Limb (tissue), 2 donors: ENCODE data around the gene SUPT3H.
A peak's percentile ranks its signal among the peaks of the same experiment; 100 is the strongest.

Experiments
- DNase-seq, 2 donors: peaks; one replicate each; pipeline ENCODE4 v3.0.0-alpha.2; 2016; ENCODE audit errors: extremely low spot score in 2 of 2

SUPT3H gene

DNA sequence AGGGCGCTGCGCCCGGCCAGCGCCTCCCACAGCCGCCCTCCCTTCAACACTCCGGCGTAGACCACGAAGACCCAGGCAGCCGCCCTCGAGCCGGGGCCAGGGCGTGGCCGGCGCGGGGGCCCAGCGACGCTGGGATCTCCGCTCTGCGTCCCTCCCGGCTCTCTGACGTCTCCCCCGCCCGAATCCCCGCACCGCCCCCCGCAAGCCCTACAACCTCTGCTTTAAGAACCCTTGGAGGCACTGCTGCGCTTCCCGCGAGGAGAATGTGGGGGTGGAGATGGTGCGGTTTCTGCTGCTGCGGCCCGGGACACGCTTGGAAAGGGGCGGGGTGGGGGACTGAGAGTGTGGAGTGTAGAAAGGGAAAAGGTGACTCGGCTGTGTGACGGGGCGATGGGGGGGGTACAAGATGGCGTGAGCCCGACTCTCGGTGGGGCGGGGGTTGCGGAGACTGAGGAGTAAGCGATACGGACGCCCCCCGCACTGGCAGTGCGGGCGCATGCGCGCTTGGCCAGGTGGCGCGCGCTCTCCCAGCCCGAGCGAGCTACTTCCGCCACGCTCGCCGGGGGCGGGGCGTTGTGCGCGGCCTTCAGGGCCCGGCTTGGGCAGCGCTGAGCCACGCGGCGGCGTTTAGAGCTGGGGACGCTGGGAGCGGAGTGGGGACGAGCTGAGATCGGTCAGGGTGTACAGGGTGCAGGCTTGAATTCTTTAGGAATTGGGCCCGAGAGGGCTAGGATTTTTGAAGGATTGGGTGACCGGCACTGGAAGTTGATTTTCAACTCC, at the start of gene SUPT3H:
Gene SUPT3H, minus strand, starts transcription at position 381 of the 780 bp plus-strand sequence.
- DNase-seq = peak; percentile 93 to 97

DNA sequence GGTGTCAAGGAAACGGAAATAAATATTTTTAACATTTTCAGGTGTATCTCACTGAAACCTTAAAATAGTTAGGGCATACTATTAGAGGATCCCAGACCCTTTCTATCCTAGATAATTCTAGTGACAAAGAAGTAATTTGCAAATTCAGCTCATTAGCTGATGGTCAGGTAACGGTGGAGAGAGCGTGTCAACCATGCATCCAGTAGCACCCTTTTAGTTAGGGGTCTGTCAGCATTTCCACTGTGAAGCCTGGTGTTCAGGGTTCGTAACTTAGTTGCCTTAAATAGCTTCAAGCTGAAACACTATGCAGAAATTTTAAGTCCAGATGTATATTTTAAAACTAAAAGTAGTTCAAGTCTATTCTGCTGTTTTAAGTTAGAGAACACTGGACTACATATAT, 48.5 kb upstream of the SUPT3H start:
- no peak for DNase-seq

DNA sequence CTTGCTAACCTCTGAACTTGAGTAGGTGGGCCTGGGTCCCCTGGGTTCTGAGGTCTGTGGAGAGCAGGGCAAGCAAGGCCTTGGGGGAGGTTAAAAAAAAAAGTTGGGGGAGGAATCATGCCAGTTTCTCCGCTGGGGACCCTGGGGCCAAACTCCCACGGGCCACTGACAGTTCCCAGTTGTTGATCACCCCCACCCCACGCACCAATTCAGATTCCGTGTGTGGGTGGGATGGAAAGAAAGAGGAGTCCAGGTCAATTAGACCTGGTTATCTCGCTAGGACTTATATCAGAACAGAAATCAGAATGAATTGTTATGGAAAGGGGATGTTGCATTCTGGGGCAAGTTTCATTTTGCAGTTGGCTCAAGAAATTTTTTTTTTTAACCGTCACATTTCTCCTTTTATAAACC, 46.7 kb upstream of the SUPT3H start:
- no peak for DNase-seq

DNA sequence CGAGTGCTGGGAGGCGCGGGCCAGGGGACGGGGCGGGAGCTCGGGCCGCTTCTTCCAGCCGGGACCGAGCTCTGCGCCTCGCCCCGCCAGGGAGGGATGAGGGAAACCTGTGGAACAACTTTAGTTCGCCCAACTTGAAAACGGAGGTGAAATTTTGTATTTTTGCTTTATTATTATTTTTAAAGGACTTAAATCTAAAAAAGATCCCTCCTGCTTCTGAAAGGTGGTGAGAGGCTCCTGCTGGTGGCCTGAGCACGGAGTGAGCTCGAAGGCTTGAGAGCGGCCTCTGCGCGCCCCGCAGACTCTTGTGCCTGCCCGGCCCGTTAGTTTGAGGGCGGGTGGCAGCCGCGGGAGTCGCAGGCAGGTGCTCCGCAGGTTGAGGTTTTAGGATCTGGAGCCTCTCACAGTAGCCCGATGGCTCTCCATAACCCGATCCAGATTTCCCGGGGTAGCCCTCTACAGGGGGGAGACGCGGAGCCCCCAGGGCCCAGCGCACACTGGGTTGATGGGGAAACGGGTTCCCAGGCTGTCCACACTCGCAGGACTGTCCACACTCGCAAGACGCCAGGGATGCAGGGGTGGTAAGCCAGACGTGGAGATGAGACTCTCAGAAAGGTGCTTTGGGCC, 46.2 kb upstream of the SUPT3H start:
- peak in 1 of 2 donors; percentile 48 for DNase-seq

DNA sequence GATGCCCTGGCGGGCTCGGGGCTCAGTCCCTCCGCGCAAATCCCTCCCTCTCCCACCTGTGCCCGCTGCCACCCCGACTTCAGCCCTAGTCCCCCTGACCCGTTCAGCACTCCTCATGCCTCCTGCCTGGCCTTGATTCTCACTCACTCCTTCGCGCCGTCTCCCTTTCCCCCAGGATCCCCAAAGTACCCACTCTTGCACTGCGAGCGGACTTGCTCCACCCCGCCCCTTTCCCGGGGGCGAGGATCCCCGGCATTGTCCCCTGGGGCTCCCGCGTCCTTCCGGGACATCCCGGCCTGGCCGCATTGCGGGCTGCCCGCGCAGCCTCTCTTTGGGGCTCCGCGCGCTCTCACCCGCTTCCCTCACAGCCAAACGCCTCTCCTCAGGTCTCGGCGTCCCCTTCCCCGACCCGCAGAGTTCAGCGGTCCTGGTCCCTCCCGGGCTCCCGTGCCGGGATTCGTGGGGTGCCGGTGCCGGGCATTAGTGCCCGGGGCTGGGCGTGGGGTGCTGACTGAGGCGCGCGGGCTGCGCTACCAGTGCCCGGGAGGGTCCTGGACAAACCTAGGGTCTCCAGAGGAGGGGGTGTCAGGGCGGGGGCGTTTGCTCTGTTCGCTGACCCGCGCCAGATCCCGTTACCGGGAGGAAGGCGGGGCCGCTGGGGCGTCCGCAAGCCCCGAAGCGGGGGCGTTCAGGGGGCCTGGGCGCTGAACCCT, 45.5 kb upstream of the SUPT3H start:
- DNase-seq = peak in 1 of 2 donors; percentile 66

DNA sequence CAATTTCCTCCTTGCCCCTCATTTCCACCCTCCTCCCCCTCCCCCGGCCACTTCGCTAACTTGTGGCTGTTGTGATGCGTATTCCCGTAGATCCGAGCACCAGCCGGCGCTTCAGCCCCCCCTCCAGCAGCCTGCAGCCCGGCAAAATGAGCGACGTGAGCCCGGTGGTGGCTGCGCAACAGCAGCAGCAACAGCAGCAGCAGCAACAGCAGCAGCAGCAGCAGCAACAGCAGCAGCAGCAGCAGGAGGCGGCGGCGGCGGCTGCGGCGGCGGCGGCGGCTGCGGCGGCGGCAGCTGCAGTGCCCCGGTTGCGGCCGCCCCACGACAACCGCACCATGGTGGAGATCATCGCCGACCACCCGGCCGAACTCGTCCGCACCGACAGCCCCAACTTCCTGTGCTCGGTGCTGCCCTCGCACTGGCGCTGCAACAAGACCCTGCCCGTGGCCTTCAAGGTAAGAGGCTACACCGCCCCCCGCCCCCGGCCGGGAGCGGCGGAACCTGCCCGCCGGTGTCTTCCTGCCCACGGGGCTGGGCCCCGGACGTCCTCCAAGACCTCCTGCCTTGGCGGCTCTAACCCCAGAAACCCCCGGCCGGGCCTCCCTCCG, 44.9 kb upstream of the SUPT3H start:
- peak in 1 of 2 donors; percentile 71 for DNase-seq

DNA sequence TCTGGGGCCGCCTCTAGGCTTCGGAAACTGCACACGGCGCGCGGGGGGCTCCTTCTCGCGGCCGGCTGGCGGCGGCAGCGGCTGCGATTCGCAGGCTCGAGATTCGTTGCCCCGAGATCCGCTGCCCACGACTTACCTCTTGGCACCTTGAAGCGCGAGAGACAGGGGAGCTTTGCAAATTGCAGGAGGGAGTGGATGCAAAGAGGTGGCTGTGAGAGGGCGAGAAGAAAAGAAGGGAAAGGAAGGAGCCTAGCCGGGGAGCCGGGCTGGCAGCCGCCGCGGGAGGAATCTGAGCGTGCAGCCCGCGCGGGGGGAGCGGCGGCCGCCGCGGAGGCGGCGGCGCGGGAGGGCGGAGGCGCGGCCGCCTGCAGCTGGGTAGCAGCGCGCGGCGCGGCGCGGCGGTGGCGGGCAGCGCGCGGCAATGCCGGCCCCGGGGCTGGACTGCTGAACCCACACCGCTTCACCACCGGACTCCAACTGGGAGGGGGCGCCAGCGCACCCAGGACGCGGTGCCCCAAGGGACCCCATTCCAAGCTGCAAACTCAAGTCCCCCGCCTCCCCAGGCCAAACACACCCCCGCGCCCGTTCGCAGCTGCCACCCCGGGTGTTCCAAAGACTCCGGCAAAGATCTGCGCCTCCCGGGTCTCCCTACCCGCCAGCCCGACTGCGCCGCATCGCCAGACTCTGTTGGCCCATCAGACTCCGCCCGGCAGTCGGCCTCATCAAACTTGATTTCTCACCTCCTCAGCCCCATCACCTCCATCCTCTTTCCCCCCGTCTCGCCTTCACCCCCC, 44.2 kb upstream of the SUPT3H start:
- peak in 1 of 2 donors; percentile 80 for DNase-seq

DNA sequence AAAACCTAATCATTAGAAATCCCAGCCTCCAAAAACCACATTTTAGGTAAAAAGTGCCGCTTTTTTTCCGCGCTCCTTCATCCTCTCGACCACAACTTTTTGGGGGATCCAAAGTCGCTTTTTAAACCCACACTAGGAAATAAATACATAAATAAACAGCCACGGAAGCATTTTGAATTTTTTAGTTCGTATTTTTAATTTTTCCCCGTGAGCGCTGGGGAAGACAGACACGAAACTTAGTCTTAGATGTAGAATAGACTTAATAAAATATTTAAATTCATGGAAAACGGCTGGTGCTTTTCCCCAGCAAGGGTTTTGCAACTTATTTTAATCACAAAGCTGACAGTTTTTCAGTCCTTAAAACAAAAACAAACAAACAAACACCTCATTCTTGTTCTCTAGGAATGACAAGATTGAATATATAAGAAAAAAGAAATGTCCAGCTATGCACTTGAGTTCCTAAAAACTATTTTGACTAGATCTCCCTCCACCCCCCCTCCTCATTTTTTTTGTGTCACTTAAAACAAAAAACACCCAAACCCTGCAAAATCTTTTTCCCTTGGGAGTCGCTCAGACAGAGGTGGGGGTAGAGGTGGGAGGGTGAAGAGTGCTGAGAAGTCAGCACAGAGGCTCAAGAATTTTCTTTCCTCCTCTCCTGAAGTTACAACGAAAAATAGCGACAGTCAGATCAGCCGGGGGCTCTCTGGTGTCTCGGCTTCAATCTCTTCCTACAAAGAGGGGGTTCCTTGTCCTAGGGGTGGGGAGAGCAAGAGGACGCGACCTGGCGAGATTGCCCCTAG, 43.4 kb upstream of the SUPT3H start:
- DNase-seq = no peak

DNA sequence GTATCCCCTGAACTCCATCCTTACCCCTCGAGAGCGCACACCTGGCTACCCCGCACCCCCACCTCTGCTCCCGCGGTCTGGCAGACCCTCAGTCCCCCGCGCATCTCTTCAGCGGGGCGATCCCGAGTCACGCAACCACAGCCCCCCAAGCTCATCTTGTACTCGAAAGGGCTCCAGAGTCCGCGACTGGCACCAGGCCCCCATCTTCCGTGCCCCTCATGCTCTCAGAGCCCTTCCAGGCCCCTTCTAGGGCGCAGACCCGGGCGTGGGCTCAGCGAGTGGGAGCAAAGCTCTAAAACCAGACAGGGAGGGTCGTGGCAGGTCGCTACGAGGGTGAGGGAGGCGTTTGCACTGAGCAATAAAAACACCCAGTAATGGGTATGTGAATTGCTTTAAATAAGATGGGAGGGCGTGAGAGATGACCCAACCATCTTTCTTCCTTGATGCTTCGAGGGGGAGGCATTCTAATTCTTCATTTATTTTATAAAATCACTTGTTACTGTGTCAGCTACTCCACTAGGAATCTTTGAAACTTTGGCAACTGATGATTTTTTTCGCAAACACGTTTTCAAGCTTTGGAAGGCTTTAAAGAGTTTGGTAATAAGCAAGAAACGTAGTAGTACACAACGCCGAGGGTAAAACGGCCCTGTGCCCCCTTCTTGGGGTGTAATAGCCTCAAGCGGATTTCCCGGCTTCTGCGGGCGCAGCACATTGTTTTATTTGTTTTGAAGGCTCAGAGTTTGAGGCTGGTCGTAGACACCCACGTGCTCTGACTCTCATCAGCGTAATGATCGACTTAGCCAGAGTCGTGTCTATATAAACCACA, 42.6 kb upstream of the SUPT3H start:
- peak in 1 of 2 donors; percentile 50 for DNase-seq

DNA sequence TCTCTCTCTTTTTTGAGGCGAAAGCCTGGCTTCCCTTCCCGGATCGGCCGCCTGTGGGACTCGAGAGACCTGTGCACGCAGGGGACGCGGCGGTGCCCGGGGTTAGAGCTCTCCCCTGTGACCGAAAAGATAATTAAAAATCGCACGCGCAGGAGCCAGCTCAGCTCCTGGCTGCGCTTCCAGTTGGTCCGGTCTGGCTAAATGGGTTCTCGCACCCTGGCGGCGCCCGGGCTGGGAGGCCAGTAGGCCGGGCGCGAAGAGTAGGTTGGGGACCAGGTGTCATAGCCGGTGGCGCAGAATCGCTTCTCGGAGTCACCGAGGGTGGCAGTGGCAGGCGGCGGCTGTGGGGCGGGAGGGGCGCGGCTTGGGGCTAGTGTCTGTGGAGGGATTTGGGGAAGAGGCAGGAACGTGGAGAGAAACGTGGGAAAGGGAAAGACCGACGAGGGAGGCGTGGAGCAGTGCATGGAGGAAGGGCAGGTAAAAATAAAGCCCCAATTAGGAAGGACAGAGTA, 41.9 kb upstream of the SUPT3H start:
- DNase-seq = peak in 1 of 2 donors; percentile 66

DNA sequence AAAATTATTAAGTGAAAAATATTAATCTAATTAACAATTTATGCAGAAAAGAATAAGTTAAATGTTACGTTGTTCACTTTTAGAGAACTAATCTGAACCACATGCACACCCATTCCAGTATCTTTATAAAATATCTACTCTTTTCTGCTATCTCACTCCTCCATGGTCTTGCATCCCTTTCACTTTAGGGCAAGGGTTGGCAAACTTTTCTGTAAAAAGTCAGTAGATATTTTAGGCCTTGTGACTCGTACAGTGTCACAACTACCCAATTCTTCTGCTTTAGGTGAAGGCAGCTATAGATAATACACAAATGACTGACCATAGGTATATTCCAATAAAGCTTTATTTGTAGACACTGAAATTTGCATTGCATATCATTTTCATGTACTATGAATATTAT, 39.7 kb upstream of the SUPT3H start:
- no peak for DNase-seq

DNA sequence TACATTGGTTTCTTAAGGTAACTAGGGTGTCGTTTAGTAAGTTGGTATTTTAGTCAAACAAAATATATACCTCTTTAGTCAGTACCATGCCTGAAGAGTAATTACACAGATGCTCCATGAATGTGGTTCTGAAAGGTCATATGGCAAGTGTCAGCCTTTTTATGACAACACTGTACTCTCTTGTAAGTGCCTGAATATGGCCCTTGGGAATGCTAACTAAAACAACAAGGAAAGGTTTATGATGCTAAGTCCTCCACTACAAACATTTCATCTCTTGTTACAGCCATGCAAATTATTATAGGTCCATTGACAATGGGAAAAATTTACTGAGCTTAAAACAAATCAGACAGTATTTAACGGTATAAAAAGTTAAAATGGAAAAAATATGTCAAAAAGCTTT, 39.0 kb upstream of the SUPT3H start:
- DNase-seq = no peak

DNA sequence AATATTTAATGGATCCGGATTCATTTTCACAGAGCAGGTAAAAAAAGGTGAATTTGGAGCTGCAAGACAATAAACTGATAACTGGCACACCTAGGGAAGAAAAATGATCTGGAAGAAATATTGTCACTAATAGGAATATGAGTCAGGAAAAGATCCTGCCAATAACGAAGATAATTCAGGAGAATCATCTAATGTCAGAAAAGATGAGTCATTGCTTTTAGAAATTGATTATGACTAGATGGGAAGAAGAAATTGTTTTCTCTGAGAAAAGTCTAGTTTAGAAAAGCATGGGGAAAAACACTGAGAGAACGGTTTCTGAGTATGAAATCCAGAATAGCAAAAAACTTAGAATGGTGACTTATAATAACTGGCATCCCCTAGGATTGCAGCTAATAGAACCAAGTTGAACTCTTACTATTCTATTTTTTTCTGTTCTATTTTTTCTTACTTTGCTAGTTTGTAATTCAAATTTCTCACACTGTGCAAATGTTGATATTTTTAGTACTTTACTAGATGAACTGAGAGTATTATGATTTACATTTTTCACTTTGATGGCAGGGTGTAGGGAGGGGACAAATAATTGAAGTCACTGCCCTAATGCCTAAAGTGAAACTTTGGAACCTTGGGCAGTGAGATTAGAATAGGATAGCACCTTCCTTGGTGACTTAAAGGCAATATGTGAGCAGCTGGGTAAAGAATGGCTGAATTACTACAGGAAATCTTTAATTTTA, 38.2 kb upstream of the SUPT3H start:
- DNase-seq = no peak

DNA sequence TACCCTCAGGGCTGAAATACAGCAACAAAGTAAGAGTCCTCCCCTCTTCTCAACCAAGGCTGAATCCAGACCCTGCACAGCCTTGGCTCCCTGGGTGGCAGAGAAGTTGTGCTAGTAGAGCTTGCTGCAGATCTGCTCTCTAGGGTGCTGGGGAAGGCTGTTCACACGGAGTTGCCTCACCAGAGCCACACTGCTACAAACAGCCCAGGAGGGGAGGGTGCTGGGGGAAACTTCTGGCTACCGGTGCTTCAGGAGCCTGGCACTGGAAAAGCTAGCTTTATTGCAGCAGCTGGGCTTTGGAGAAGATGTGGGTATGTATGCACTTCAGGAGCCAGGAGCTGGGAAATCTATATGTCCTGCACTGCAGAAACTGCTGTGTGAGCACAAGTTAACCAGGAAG, 37.6 kb upstream of the SUPT3H start:
- DNase-seq = no peak

DNA sequence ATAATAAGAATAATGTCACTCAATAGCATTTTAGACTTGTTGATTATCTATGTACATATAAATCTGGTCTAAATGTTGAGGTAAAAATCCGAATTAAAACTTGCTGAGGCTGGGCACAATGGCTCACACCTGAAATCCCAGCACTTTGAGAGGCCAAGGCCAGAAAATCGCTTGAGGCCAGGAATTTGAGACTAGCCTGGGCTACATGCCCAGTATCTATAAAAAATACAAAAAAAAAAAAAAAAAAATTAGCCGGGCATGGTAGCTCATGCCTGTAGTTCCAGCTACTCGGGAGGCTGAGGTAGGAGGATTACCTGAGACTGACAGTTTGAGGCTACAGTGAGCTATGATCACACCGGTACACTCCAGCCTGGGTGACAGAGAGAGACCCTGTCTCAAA, 34.2 kb upstream of the SUPT3H start:
- no peak for DNase-seq

DNA sequence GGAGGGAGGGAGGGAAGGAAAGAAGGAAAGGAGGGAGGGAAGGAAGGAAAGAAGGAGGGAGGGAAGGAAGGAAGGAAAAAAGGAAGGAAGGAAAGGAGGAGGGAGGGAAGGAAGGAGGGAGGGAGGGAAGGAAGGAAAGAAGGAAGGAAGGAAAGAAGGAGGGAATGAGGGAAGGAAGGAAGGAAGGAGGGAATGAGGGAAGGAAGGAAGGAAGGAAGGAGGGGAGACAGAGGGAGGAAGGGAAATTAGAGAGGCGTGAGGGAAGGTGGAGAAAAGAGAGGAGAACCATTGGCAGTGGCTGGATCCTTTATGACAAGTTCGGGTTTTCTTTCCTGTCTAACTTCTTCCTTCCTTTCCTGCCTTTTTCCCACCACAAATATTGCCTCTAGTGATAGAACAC, 22.3 kb upstream of the SUPT3H start:
- no peak for DNase-seq

DNA sequence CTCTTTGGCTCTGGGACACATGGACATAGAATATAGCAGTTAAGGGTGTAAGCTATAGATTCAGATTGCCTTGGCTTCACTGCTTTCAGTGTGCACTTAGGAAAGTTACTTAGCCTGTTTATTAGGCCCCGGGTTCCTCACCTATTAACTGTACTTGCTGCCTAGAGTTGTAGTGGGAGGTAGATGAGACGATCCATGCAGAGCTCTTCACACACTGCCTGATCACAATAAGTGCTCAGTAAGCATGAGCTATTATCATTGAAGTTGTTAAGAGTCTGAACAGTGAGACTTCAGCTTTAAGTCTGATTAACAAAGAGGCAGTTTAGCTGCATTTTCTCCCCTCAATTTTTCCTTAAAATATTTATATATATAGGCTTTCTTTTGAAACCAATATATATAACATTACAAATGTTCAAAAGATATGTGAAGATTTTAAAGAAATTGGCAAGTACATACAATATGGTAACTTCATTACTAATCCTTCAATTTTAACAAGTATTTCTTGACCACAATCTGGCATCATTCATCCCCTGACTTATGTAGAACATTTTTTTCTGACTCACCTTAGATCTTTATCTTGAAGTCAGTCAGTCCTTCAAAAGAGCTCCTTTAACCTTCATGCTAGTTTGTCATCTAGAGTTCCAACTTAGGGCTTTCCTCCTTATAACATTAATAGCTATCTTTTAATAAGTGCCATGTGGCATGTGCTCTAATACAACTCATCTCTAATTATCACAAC, 20.5 kb upstream of the SUPT3H start:
- DNase-seq = no peak

DNA sequence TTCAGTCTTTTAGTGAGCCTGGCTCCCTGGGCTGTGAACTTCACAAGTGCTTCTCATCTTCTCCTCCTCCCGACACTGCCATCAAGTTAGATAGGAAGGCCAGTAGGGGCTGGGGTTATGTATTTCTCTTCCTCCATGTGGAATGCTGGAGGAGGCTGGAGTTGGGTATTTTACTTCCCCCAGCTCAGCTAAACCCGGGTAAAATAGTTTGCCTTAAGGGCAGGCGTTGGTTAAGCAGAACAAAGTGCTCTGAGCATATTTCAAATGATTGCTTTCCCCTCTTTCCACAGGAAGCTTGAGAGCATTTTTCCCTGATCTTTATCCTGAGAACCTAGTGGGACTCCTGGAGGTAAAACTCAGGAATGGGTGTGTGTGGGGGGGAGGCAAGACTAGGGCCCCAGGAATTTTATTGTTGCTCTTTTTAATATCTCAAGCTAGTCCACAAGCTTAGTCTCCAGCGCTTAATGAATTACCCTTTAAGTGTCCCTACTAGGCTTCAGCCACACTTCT, 16.9 kb upstream of the SUPT3H start:
- no peak for DNase-seq
